ENCODE data around the gene TMEM201.
A peak's percentile ranks its signal among the peaks of the same experiment; 100 is the strongest.

TMEM201 gene

DNA sequence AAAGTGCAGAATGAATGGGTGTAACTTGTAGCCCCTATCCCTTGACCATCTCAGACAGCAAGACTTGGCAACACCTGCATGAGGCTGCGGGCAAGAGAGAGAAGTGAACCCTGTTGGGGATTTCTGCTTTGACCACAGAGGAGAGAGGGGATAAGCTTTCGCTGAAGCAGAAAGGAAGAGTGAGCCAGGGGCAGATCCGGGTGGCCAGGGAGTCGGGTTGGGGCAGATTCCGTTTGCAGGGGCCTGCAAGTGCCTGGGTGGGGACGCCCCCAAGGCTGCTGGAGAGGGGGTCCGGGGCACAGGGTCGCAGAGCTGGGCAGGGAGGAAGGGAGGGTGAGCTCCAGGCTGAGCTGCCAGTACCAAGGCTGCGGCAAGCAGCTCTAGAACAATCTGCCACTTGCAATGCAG is 37.5 kb downstream of the TMEM201 start:
- DNase-seq: no peak

GRCh38 chr1:9628541-9629444 is 40.1 kb downstream of the TMEM201 start:
- no peak for DNase-seq

DNA sequence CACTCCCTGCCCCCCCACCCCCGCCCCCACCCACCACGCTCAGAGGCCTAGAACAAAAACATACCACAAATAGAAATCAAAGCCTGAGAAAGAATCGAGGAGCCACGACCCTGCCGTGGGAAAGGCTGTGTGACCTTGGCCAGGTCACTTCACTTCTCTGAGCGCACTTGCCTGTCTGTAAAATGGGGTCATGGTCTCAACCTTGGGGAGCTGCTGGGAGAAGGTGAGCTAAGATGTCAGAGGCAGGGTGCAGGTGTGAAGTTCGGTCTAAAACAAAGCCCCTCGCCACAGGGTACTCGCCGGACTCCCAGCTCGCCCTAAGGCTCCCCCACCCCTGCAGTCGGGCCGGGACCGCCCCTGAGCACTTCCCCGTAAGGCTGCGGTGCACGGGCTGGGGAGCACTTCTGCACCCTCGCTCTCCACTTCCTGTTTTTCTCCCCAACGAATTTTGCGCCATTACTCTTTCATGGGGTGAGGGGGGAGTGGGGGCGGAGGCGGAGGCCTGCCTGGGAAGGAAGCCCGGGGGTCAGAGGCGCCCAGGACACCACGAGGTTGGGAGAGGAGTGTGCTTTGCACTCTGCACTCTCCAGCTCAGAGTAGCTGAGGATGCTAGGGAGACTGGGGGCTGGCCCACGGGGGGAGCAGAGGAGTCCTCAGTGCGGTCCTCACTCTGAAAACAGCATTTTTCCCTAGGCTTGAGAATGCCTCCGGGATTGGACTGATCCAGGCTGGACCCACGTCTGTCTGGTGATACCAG is 40.9 kb downstream of the TMEM201 start:
- peak; percentile 84 for DNase-seq

DNA sequence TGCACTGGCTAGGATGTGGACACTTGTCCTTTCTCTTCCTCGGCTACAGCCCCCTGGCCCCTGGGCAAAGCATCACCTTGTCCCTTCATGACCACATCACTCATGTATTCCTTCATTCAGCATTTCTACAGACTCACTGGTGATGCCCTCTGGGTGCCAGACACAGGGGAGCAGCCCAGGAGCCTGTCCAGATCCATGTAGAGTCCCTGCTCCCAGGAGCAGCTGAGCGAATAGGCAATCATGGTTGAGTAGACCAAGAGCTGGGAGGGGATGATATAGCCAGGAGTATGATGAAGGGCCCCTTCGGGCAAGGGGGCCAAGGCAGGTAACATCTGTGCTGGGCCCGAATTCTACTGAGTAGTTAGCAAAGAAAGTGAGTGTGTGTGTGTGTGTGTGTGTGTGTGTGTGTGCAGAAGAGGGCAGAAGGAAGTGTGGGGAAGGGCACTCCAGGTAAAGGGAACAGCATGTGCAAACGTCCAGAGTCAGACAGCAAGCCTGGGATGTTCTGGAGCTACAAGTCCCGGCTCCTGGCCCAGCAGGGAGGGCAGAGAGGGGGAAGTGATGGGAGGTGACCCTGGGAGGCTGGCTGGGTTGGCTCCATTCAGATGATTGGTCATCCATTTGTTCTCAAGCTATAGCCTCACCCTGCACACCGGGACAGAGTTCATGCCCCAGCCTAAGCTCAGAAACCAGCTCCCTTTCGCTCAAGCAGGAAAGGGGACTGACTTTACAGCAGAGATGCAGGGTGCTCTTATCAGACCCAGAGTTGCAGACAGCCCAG is 41.8 kb downstream of the TMEM201 start:
- no peak for DNase-seq

DNA sequence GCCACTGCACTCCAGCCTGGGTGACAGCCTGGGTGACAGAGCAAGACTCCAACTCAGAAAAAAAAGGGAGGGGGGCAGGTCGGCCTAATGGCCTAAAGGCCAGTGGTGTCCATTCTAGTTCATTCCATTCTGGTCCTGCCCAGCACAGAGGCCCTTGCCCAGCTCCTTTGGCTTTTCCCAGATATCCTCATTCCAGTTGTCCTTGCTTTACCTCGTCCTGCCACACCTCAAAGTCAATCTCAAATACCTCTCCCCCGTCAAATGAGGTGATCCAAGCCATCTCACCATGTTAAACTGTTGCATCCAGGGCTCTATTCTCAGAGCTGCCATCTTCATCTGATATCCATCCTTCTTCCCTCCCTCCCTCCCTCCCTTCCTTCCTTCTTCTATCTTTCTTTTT is 42.9 kb downstream of the TMEM201 start:
- DNase-seq: no peak

DNA sequence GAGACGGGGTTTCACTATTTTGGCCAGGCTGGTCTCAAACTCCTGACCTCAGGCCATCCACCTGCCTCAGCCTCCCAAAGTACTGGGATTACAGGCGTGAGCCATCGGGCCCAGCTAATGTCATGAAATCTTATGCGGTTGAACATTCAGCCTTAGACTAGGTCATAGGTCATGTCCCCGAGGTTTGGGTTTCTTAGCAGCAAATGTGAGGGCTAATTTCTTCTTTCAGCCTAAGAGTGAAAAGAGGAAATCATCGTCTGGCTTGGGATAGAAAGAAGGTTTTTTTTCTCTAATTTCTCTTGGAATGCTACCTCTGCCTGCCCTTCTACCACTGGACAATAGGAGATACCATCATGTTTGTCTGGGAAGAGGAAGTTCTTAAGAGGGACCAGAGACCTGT is 44.8 kb downstream of the TMEM201 start:
- no peak for DNase-seq

GRCh38 chr1:9634582-9634981 is 45.9 kb downstream of the TMEM201 start:
- DNase-seq: no peak

GRCh38 chr1:9639227-9639626 is 50.5 kb downstream of the TMEM201 start:
- DNase-seq: no peak

- peak; percentile 38 for DNase-seq
Measured at GRCh38 chr1:9643351-9644256, 54.9 kb downstream of the TMEM201 start.

DNA sequence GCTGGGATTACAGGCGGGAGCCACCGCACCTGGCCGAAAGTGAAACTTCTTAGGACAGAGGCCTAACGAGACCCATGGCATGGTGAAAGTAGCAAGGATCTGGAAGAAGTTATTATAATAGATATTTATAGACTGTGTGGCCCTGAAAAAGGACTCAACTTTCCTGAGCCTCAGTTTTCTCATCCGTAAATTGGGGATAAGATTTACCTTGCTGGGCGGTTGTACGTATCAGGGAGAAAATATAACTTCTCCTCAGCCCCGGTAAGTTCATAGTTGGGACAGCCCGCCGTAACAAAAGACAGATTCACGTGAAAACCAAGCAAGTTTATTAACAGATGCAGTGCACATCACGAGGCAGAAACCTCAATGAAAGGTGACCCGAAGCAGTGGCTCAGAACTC is 57.3 kb downstream of the TMEM201 start:
- DNase-seq: no peak

DNA sequence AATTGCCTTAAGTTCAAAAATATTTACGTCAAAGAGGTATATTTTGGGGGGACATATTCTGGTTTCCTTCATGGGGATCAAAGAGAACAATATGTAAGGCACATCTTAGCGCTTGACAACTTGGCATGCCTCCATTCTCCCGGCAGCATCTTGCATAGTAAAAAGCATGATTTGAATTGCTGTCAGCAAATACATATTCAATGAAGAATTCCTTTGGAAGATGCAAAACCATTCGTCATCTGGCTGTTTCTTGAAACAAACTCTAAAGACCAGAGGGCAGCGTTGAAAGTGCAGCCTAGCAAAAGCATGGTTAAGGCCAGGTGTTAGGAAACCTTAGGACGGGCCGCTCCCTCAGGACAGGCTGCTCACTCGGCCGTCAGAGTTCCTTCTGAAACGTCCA is 59.5 kb downstream of the TMEM201 start:
- no peak for DNase-seq

- DNase-seq: no peak
Measured at GRCh38 chr1:9649769-9650168, 61.1 kb downstream of the TMEM201 start.

DNA sequence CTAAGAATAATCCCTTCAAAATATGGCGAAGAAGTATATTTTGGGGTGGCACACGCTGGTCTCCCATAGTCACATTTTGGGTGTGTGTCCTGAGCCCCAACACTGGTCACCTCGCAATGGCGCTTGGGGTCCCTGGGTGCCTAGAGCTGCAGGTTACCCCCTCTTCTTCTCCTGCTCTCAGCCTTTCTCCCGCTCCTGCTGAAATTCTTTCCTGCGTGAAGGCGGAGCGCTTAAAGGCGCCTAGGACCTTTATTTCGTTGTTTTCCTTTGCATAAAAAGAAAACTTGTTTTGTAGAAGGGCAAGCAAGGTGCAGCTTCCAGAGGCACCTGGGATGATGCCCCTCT is 62.5 kb downstream of the TMEM201 start:
- DNase-seq: no peak

DNA sequence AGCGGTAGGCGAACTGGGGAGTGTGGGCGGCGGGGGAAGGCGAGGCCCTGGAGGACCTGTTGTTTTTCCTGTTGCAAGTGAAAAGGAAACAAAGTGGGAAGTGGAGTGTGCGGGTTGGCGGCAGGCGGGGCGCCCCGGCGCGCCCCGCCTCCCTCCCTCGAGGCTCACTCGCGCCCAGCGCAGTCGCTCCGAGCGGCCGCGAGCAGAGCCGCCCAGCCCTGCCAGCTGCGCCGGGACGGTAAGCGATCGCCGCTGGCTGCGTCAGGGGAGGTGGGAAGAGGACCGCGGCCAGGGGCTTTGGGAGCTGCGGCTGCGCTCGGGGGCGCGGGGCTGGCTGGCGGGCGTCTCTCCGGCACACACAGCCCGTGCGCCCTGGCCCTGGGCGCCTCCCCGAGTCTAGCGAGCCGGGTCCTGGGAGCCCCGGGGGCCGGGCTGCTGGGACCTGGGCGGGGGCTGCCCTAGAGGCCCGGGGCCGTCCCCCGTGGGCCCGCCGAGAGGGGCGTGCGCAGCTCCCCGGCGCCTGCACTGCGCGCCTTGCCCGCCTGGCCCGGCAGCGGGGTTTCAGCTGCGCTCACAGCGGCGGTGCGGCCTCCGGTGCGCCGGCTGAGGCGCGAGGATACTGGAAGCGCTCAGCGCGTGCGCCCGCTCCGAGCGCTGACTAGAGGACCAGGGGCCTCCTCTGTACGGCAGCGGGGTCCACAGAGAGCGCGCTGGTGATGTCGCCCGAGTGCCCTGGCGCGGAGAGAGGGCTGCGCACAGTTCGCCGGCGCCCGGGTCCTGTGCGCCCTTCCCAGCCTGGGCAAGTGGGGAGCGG is 63.1 kb downstream of the TMEM201 start, which contains the start of gene PIK3CD:
TSS of gene PIK3CD (plus strand) at position 167 of the 814 bp plus-strand sequence. CDS start 58,725 bp downstream, outside the sequence.
- DNase-seq: peak; percentile 62

DNA sequence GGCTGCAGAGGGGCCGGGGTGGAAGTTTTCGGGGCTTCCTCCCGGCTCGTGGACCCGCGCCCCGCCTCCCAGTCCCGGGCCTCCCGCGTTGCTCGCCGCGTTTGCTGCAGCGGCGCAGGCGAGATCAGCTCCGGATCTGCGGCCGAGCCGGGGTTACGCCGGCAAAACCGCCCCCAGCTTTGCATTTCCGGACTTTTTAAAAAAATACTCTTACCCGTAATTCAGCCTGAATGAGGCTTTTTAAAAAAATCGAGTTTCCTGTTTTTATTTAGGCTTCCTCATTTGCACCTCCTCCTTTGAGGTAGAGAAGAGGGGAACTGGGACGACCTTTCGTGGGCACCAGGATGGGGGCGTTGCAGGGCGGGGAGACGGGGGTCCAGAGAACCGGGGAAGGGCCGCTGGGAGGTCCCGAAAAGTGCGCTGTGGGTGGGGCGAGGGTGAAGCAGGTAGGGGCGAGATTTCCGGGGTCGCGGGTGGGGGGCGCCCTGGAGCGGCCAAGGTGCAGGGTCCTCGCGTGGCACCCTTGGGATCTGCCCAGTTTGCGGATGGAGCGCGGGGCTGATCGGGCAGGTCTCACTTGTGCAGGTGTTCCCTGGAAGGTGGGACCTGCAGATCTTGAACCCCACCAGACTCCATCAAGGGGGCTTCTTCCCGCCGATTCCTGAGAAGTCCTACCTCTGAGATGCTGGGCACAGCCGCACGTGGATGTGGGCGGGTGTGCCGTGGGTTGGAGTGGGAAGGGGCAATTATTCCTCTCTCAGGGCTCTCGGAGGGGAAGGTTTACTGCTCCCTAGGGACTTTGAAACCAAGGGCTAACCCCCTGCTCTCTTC is 63.9 kb downstream of the TMEM201 start:
- peak; percentile 51 for DNase-seq

- no peak for DNase-seq
Measured at GRCh38 chr1:9653210-9653490, 64.4 kb downstream of the TMEM201 start.

DNA sequence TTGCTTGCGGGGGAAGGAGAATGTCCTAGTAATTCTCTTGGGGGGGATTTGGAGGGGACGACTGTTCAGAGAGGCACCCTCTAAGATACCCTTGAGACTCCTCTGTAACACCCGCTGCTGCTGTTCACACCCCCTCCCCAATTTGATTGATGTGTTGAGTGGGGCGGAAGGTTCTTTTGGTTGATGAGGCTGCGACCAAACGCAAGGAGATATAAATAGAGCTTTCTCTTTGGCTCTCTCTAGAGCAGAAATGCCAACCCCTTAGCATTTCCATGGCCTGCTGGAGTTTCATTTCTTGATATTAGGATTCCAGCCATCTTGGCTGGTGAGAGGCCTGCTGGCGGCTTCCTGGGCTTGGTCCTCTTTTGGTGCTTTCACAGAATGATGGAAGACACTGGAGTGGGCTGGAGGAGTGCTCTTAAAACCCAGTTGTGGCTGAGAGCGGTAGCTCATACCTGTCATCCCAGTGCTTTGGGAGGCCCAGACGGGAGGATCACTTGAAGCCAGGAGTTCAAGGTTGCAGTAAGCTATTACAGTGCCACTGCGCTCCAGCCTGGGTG is 64.9 kb downstream of the TMEM201 start:
- DNase-seq: no peak

DNA sequence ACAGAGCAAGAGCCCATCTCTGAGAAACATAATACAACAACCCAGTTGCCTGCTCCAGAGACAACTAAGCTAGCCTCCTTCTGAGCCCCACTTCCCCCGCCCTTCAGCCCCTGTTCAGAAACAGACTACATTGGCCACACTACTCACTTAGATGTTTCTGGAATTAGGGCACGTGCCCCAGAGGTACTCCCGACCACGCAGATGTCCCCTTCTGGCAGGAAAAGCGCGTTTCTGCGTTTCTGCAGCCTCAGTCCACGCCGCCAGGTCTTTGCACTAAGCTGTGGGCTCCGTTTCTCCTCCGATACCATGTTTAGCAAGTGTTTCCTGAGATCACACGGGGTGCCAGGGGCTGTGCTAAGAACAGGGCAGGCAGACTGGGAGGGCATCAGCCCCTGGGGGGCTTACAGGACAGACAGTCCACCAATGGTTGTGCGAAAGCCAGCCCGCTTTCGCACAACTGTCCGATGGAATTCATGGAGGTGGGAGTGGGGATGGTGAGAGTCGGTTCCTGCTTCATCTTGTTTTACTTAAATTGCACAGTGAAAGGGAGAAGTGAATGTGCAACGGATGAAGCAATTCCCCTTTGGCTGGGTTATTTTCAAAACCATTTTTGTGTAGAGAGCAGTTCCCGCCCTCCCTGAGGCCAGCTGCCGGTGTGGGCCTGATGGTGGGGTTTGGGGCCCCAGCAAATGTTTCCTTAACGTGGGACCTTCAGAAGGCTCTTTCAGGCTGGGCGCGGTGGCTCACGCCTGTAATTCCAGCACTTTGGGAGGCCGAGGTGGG is 65.5 kb downstream of the TMEM201 start:
- DNase-seq: peak; percentile 89

Measured in GF-D8 (cell line).